Subcutaneous adipose tissue (tissue), 4 donors: ENCODE results near the gene LRP1B. TPM values are rescaled to one million over a fixed set of nuclear protein-coding genes. Genes with fewer than 3 reads are reported as not detected.

Experiments
- CTCF ChIP-seq: fragments of 450-650 bp; IDR thresholded peaks from one replicate; pipeline ENCODE4 v1.5.1; 2016; ENCODE audit warnings: low read depth, mild to moderate bottlenecking, control low read depth, antibody characterized with exemption, moderate library complexity
- total RNA-seq, 4 donors: library from RNA; depleted of rRNA; stranded (reverse); fragments of >200 nt; gene quantifications; one replicate each; pipeline ENCODE4 v1.1.0, GENCODE V29; 2016

Gene LRP1B
- total RNA-seq, 4 donors from 2014 or later, result 4.2 to 50.2 (median 14.7) TPM

DNA sequence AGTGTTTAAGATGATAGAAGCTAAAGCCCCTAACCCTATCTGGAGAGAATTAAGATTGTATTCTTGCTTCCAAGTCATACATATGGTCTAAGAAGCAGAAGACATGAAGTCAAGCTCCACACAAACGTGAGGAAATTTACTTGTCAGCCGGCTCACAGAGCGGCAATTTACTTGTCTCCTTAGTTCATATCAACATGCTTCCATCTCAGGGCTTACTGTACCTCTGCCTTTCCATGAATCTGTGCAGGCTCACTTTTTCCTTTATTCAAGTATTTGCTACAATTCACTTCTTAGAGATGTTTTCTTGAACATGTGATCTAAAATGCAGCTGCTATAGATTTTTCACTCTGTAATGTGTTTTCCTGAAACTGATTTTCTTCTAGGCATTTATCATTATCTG, 1386.4 kb downstream of the LRP1B start:
- no peak for TF ChIP-seq CTCF

- no peak for TF ChIP-seq CTCF
Observed at GRCh38 chr2:140737006-140737405, 1393.8 kb downstream of the LRP1B start.

GRCh38 chr2:140734992-140735391, 1395.8 kb downstream of the LRP1B start:
- no peak for TF ChIP-seq CTCF

- no peak for TF ChIP-seq CTCF
Observed at GRCh38 chr2:140718999-140719398, 1411.8 kb downstream of the LRP1B start.

DNA sequence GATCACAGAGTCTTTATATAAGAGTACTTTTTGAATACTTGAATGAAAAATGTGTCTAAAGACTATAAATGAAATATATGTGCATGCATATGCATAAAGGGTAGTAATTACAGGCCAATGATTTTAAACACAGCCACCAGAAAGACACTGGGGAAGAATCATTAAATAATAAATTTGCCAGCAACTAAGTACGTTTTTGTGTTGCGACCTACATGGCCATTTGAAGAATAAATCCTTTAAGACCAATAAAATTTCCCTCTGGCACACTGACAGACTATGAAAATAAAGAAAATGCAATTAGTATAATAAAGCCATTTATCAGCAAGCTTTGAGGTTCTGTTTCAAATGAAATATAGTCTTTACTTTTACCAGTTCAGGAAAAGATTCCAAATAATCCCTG, 1413.3 kb downstream of the LRP1B start:
- no peak for TF ChIP-seq CTCF

- no peak for TF ChIP-seq CTCF
Observed at GRCh38 chr2:140714586-140714985, 1416.2 kb downstream of the LRP1B start.

- no peak for TF ChIP-seq CTCF
Observed at GRCh38 chr2:140711867-140712266, 1418.9 kb downstream of the LRP1B start.

- no peak for TF ChIP-seq CTCF
Observed at GRCh38 chr2:140701726-140702125, 1429.1 kb downstream of the LRP1B start.
